C4-2B (cell line): ENCODE results near the gene ANKS1B.

Source experiments
- CTCF ChIP-seq: fragments of 450-650 bp; conservative IDR thresholded peaks from 2 replicates; pipeline ENCODE4 v1.5.1; 2017; ENCODE audit warnings: mild to moderate bottlenecking
- ZFX ChIP-seq: fragments of 450-650 bp; IDR thresholded peaks from 2 replicates; pipeline ENCODE4 v1.6.1; 2017

DNA sequence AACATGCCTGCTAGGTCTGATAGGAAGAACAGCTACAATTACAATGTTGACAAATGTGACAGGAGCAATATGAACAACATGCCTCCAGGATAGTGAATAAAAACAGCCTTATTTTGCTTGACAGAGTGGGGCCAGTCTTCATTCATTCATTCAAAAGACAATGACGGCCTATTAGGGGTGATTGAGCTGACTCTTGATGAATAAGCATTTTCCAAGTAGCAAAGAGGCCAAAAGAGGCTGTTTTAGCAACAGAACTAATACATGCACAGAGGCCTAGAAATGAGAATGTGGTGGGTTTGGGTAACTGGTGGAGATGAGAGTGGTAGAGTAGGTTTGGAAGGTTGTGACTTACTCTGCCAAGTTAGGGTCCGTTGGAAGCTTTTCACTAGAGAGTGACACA, 1201.3 kb downstream of the ANKS1B start:
- TF ChIP-seq CTCF (no peak), ZFX (no peak)
